Amniotic epithelial cell (primary cell): ENCODE results near the gene PTPRM.
A peak's percentile ranks its signal among the peaks of the same experiment; 100 is the strongest.

Source experiments
- DNase-seq: peaks from one replicate; pipeline ENCODE4 v3.0.0-alpha.2; 2010; ENCODE audit warnings: low read depth

The PTPRM gene

GRCh38 chr18:7671105-7671504 is 104.0 kb downstream of the PTPRM start:
- DNase-seq: no peak

GRCh38 chr18:7676253-7676873 is 109.2 kb downstream of the PTPRM start:
- no peak for DNase-seq

GRCh38 chr18:7677001-7677400 is 109.9 kb downstream of the PTPRM start:
- DNase-seq: no peak

GRCh38 chr18:7677424-7677823 is 110.3 kb downstream of the PTPRM start:
- no peak for DNase-seq

GRCh38 chr18:7678389-7678788 is 111.3 kb downstream of the PTPRM start:
- DNase-seq: no peak

GRCh38 chr18:7678801-7679200 is 111.7 kb downstream of the PTPRM start:
- DNase-seq: no peak

- DNase-seq: no peak
Observed at GRCh38 chr18:7681298-7681697, 114.2 kb downstream of the PTPRM start.

- no peak for DNase-seq
Observed at GRCh38 chr18:7682321-7682720, 115.2 kb downstream of the PTPRM start.

- DNase-seq: no peak
Observed at GRCh38 chr18:7683753-7684152, 116.6 kb downstream of the PTPRM start.

GRCh38 chr18:7684357-7684756 is 117.2 kb downstream of the PTPRM start:
- DNase-seq: no peak

- peak; percentile 9 for DNase-seq
Observed at GRCh38 chr18:7684966-7685365, 117.8 kb downstream of the PTPRM start.

- no peak for DNase-seq
Observed at GRCh38 chr18:7686278-7686677, 119.2 kb downstream of the PTPRM start.

- no peak for DNase-seq
Observed at GRCh38 chr18:7688580-7688979, 121.5 kb downstream of the PTPRM start.

- DNase-seq: no peak
Observed at GRCh38 chr18:7691206-7691605, 124.1 kb downstream of the PTPRM start.

GRCh38 chr18:7696780-7697179 is 129.7 kb downstream of the PTPRM start:
- no peak for DNase-seq

- no peak for DNase-seq
Observed at GRCh38 chr18:7697306-7697705, 130.2 kb downstream of the PTPRM start.

GRCh38 chr18:7711495-7711894 is 144.4 kb downstream of the PTPRM start:
- DNase-seq: no peak

- no peak for DNase-seq
Observed at GRCh38 chr18:7720395-7720794, 153.3 kb downstream of the PTPRM start.

GRCh38 chr18:7721532-7721931 is 154.4 kb downstream of the PTPRM start:
- DNase-seq: no peak

- peak; percentile 19 for DNase-seq
Observed at GRCh38 chr18:7722955-7723354, 155.8 kb downstream of the PTPRM start.

GRCh38 chr18:7723558-7723957 is 156.4 kb downstream of the PTPRM start:
- no peak for DNase-seq

- no peak for DNase-seq
Observed at GRCh38 chr18:7725473-7725872, 158.4 kb downstream of the PTPRM start.

- no peak for DNase-seq
Observed at GRCh38 chr18:7725897-7726296, 158.8 kb downstream of the PTPRM start.

GRCh38 chr18:7726522-7726921 is 159.4 kb downstream of the PTPRM start:
- DNase-seq: no peak
